GM12875 (cell line): ENCODE data around the gene ATP6V1F.

Source experiments
- H3K4me3 ChIP-seq: one replicate; pipeline ENCODE4 v1.5.1; 2011; ENCODE audit warnings: low read depth, low read length, control low read depth
- CTCF ChIP-seq: IDR thresholded peaks from 2 replicates; pipeline ENCODE4 v1.5.1; 2011; ENCODE audit warnings: low read depth, mild to moderate bottlenecking, control low read depth, inconsistent platforms, low read length, moderate library complexity, borderline replicate concordance; ENCODE audit not compliant: insufficient read depth

Gene ATP6V1F

GRCh38 chr7:128840326-128841170, 22.1 kb upstream of the ATP6V1F start:
- TF ChIP-seq CTCF, result no peak
- no peak overlapping the region for H3K4me3 ChIP-seq

- TF ChIP-seq CTCF, result no peak
- no peak overlapping the region for H3K4me3 ChIP-seq
These were observed 21.4 kb upstream of the ATP6V1F start for GRCh38 chr7:128841171-128841690.

GRCh38 chr7:128841921-128842673, 20.6 kb upstream of the ATP6V1F start:
- peak; percentile 91 for TF ChIP-seq CTCF
- no peak overlapping the region for H3K4me3 ChIP-seq

- no peak overlapping the region for H3K4me3 ChIP-seq
- TF ChIP-seq CTCF, result no peak
These were observed 19.7 kb upstream of the ATP6V1F start for GRCh38 chr7:128842674-128843641.

GRCh38 chr7:128843938-128844621, 18.6 kb upstream of the ATP6V1F start:
- H3K4me3 ChIP-seq, result no peak overlapping the region
- TF ChIP-seq CTCF, result no peak

GRCh38 chr7:128844777-128845311, 17.8 kb upstream of the ATP6V1F start:
- TF ChIP-seq CTCF, result no peak
- no peak overlapping the region for H3K4me3 ChIP-seq
